Mesodermal cell (in vitro differentiated cells): Measurements from ENCODE around the gene ZNF773.
"Not testable (repeated sequence)": the region's sequence is repeated elsewhere in the genome, so short reads cannot be mapped to it uniquely, and the experiment has no call there.

Source experiments
- H3K27ac ChIP-seq: 2 replicates; pipeline ENCODE4 v1.7.0; 2013; ENCODE audit warnings: mild to moderate bottlenecking, low read depth, low read length, moderate library complexity; ENCODE audit not compliant: severe bottlenecking
- H3K36me3 ChIP-seq: 2 replicates; pipeline ENCODE4 v1.7.1; 2013; ENCODE audit warnings: mild to moderate bottlenecking, low read length, moderate library complexity; ENCODE audit not compliant: control insufficient read depth, insufficient read depth
- H3K4me1 ChIP-seq: one replicate; pipeline ENCODE4 v1.7.1; 2013; ENCODE audit warnings: mild to moderate bottlenecking, low read length; ENCODE audit not compliant: insufficient read depth, control insufficient read depth, poor library complexity, severe bottlenecking
- H3K4me3 ChIP-seq: 2 replicates; pipeline ENCODE4 v1.7.0; 2013; ENCODE audit warnings: low read length, control low read depth, mild to moderate bottlenecking; ENCODE audit not compliant: insufficient read depth, poor library complexity, severe bottlenecking; ENCODE audit errors: extremely low read depth
- H3K9me3 ChIP-seq: 2 replicates; pipeline ENCODE4 v1.7.1; 2013; ENCODE audit warnings: mild to moderate bottlenecking, low read length, moderate library complexity; ENCODE audit not compliant: control insufficient read depth
- WGBS, 2 experiments: methylation state at CpG; one replicate each; pipeline ENCODE4 v1.1.5; 2013; ENCODE audit warnings: missing lambda C conversion rate in 2 of 2; ENCODE audit not compliant: insufficient coverage in 2 of 2; 5-methylcytosine and 5-hydroxymethylcytosine counted together

The ZNF773 gene

DNA sequence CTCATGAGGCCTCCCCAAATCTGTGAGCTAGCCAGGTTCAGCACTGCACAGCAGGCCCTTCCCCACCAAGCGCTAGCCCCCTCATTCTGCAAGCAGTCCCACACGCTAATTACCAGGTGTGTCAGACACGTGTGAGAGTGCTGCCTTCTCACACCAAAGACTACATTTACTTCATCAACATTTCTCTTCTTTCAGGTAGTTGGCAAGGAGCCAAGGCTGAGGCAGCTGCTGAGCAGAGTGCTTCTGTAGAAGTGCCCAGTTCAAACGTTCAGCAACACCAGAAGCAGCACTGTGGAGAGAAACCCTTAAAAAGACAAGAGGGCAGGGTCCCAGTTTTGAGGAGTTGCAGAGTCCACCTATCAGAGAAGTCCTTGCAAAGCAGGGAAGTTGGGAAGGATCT is 6.4 kb downstream of the ZNF773 start:
- H3K4me1 ChIP-seq = no peaks in the 10 kb centered on the region
- peaks cover 13% of the 10 kb centered on the region for H3K9me3 ChIP-seq
- no peak overlapping the region for H3K27ac ChIP-seq
- H3K36me3 ChIP-seq = peaks cover 69% of the 10 kb centered on the region
- WGBS, 2 experiments = 91 to 100% methylated on average over 1 to 4 of the region's 4 CpGs
- H3K4me3 ChIP-seq = no peak overlapping the region

DNA sequence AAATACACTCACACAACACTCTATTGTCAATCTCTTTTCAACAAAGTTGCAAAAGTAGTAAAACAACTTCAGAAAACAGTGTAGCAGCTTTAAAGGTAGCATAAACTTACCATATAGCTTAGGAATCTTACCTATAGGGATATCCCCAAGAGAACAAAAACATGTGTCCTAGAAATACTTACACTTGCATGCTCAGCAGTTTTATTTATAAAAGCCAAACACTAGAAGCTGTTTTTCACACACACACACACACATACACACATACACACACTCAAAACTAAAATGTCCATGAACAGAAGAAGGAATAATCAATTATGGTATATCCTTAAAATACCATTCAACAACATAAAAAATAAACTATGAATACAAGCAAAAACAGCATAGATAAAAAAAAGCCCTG is 11.7 kb downstream of the ZNF773 start:
- Histone ChIP-seq H3K4me1 (no peaks in the 10 kb centered on the region), H3K36me3 (peaks cover 55% of the 10 kb centered on the region), H3K9me3 (peaks cover 36% of the 10 kb centered on the region), H3K27ac (no peak overlapping the region), H3K4me3 (no peak overlapping the region)

DNA sequence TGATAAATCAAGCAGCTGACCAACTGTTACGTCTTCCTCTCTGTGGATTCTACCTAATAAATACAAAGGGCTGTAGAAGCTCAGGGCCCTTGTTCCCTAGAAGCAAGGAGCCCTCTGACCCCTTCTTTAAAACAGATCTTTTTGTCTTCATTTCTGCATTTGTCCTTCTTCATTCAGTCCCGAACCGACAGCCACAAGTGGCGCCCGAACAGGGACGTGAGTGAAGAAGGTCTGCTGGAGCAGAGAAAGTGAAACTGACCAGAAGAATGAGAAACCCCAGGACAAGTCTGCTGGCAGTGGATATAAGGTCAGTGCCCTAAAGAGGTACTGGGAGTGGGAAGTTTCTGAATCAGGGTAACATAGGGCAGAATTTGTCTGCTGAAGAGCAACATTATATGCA is 13.1 kb downstream of the ZNF773 start:
- WGBS, 2 experiments = 86 to 95% methylated on average over 5 to 6 of the region's 6 CpGs
- Histone ChIP-seq H3K36me3 (peaks cover 44% of the 10 kb centered on the region), H3K27ac (no peak overlapping the region), H3K4me3 (no peak overlapping the region), H3K9me3 (peaks cover 36% of the 10 kb centered on the region), H3K4me1 (no peaks in the 10 kb centered on the region)

DNA sequence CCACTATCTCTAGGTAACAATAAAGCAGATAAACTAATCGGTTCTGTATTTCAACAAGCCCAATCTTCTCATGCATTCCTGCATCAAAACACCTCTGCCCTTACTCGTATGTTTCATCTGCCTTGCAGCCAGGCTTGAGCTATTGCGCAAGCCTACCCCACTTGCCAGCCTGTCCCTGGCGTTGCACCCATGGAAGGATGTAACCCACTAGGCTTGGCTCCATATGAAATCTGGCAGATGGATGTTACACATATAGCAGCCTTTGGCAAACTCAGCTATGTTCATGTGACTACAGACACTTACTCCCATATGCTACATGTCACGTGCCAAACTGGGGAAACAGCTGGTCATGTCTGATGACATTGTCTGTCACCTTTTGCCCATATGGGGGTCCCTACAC is 15.5 kb downstream of the ZNF773 start:
- Histone ChIP-seq H3K4me3 (no peak overlapping the region), H3K36me3 (peaks cover 33% of the 10 kb centered on the region), H3K4me1 (no peaks in the 10 kb centered on the region), H3K9me3 (peaks cover 32% of the 10 kb centered on the region), H3K27ac (no peak overlapping the region)
- WGBS, 2 experiments = 90 to 94% methylated on average over 5 of the region's 5 CpGs

GRCh38 chr19:57518021-57518420 is 18.3 kb downstream of the ZNF773 start:
- 92% methylated on average over 4 of the region's 4 CpGs for WGBS, 2 experiments
- peaks cover 33% of the 10 kb centered on the region for H3K36me3 ChIP-seq
- H3K4me1 ChIP-seq, H3K27ac ChIP-seq, H3K4me3 ChIP-seq: not testable (repeated sequence)
- H3K9me3 ChIP-seq = peaks cover 19% of the 10 kb centered on the region

DNA sequence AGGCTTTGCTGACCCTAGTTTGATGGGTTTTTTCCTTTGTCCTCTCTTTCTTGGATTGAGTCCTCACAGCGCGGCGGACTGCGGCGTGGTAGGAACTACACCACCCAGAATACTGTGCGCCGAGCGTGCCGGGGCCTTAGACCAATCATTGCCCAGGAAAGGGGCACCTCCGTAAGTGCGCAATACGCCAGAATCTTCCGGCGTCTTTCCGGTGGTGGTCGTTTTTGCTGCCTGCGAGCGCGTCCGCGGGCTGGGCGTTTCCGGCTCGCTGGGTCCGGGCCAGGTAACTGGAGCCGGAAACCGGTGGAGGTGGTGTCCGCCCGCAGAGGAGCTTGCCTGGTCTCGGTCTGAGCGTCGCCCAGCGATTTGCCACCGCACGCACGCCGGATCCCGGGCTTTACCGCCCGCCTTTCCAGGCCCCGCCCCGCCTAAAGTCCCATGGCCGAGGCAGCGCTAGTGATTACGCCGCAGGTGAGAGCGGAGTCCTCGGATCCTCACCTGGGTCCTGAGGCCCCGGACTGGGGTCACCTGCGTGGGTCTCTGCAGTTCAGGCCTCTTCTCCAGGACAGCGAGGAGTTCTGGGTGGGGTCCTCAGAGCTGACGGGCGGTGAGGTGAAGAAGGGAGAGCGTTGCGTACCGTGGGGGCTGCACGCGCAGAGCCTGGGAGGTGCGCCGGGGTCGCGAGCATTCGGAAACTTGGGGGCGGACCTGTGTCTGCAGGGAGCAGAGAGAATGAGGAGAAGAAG is 27.6 kb downstream of the ZNF773 start, which contains the start of gene ZNF549:
ZNF549 (plus strand) TSS at position 221 of the 746 bp plus-strand sequence; CDS start at position 439, 218 bp downstream.
- Histone ChIP-seq H3K4me3 (peak within 1 kb of the TSS; percentile 96), H3K9me3 (peaks cover 9% of the 10 kb centered on the region), H3K27ac (peak within 1 kb of the TSS; percentile 36), H3K4me1 (no peaks in the 10 kb centered on the region), H3K36me3 (peaks cover 24% of the 10 kb centered on the region)
- WGBS, 2 experiments = 0% methylated on average over 60 to 64 of the region's 64 CpGs

GRCh38 chr19:57537953-57538547 is 38.3 kb downstream of the ZNF773 start:
- H3K27ac ChIP-seq = no peak overlapping the region
- H3K4me3 ChIP-seq = no peak overlapping the region
- 67 to 100% methylated on average over 1 to 4 of the region's 7 CpGs for WGBS, 2 experiments
- no peaks in the 10 kb centered on the region for H3K4me1 ChIP-seq
- H3K9me3 ChIP-seq = peaks cover 58% of the 10 kb centered on the region
- H3K36me3 ChIP-seq = peaks cover 98% of the 10 kb centered on the region

GRCh38 chr19:57546513-57546912 is 46.8 kb downstream of the ZNF773 start:
- no peak overlapping the region for H3K27ac ChIP-seq
- H3K4me1 ChIP-seq = no peaks in the 10 kb centered on the region
- no peak overlapping the region for H3K4me3 ChIP-seq
- H3K9me3 ChIP-seq = peaks cover 63% of the 10 kb centered on the region
- 100% methylated on average over 1 of the region's 1 CpG for WGBS, 2 experiments
- peaks cover 98% of the 10 kb centered on the region for H3K36me3 ChIP-seq

DNA sequence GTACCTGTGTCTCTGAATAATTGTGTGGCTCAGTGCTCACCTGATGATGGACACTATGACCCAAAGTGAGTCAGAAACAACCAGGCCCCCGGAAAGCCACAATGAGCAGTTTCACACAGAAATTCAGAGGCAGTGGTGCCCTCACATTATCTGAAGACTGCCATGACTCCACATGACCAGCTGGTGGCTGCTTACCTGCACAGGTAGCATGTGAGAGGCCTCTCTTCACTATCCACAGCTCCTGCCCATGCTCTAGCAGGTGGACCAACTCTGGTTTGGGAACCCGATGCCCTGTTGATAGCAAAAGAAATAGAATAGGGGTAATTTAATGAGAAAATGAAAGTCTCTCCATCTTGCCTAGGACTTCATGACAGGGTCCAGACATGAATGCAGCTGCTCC is 52.7 kb downstream of the ZNF773 start:
- H3K4me3 ChIP-seq = no peak overlapping the region
- H3K36me3 ChIP-seq = peaks cover 93% of the 10 kb centered on the region
- no peak overlapping the region for H3K27ac ChIP-seq
- H3K9me3 ChIP-seq = peaks cover 39% of the 10 kb centered on the region
- no peaks in the 10 kb centered on the region for H3K4me1 ChIP-seq
- WGBS, 2 experiments = 100% methylated on average over 1 to 2 of the region's 2 CpGs

DNA sequence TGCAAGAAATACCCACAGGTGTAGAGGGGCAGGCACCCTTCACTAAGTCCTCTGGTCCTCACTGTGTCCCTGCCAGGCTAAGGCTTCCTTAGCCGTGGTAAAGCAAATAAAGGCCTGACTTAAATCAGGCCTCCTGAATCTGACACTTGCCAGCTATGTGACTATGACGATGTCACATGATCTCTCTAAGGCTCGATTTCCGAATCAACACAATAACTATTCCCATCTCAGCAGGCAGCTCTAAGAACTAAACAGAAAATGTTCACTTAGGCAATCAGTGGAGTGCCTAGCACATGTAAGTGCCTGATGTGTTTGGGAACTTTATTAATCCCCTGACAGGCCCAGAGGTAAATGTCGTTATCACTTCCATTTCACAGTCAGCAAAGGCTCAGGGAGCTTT is 57.9 kb downstream of the ZNF773 start:
- H3K36me3 ChIP-seq = peaks cover 48% of the 10 kb centered on the region
- H3K9me3 ChIP-seq = peaks cover 38% of the 10 kb centered on the region
- H3K4me1 ChIP-seq = no peaks in the 10 kb centered on the region
- H3K4me3 ChIP-seq = no peak overlapping the region
- 100% methylated on average over 2 to 4 of the region's 5 CpGs for WGBS, 2 experiments
- H3K27ac ChIP-seq = no peak overlapping the region
